ENCODE data around the gene BCAT1. TPM values are rescaled to one million over a fixed set of nuclear protein-coding genes. Genes with fewer than 3 reads are reported as not detected.
"Not testable (repeated sequence)": the region's sequence is repeated elsewhere in the genome, so short reads cannot be mapped to it uniquely, and the experiment has no call there.

BCAT1 gene
- total RNA-seq, 1 donor from 2014 or later, result 23.8 TPM

DNA sequence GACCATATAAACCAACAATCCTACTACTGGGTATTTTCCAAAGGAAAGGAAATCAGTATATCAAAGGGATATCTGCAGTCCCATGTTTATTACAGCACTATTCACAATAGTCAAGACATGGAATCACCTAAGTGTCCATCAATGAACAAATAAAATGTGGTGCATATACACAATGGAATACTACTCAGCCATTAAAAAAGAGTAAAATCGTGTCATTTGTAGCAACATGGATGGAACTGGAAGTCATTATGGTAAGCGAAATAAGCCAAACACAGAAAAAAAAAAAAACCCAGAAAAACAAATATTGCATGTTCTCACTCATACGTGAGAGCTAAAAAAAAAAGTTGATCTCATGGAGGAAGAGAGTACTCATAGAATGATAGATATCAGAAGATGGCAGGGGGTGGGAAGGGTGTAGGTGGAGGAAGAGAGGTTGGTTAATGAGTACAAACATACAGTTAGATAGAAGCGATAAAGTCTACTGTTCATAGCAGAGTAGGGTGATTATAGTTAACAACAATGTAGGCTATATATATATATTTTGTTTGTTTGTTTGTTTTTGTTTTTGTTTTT, 49.3 kb downstream of the BCAT1 start:
- DNase-seq, result no peak

DNA sequence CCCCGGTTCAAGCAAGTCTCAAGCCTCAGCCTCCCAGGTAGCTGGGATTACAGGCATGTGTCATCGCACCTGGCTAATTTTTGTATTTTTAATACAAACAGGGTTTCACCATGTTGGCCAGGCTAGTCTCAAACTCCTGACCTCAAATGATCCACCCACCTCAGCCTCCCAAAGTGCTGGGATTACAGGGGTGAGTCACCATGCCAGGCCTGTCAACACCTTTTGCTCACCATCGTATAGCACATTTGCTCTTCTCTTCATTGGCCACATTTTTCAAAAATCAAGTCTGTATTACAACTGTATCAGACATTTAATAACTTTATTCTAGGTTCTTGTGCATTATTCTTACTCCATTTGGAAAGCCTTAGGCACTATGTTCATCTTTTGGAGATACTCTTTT, 50.3 kb downstream of the BCAT1 start:
- no peak for DNase-seq

DNA sequence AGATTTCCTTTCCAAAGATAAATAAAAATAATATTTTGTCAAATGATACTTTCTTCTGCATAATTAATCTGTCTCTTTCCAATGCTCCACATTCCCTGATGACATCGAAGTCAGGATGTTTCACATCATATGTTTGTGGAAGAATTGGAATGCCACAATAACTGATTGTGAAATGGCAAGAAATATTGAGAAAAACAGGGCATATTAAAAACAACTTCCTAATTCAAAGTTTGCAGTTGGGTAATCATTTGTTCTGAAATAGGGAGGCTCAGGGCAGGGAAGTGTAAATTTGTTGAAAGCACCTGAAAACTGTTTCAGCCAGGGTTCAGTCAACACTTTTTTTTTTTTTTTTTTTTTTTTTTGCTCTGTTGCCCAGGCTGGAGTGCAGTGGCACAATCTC, 50.7 kb downstream of the BCAT1 start:
- no peak for DNase-seq

DNA sequence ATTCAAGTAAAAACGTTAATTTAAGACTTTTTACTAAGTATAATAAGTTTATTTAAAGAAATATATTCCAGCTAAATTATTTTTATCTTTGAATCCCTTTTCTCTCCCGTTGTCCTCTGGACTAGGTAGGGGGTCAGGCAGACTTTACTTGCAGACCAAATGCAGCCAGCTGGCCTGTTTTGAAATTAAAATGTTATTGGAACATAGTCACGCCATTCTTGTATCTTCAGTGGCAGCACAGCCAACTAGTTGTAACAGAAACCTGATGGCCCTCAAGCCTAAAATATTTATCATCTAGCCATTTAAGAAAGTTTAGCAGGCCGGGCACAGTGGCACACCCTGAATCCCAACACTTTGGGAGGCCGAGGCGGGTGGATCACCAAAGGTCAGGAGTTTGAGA, 52.7 kb downstream of the BCAT1 start:
- DNase-seq, result no peak

DNA sequence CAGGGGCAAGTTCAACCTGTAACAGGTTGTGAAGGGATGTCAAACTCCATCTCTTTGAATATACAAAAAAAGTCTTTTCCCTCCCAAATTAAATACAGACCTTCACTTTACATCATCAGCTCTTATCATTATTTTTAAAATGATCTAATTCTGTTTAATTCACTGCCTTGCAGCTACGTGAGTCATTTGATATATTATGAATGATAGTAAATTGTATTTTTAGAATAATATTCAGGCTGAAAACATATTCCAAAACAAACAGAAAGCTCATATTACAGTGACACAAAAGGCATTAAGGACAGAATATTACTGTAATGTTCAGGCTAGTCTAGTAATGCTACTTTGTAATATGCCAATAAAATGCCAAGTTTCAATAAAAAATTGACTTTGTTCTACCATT, 53.3 kb downstream of the BCAT1 start:
- no peak for DNase-seq

DNA sequence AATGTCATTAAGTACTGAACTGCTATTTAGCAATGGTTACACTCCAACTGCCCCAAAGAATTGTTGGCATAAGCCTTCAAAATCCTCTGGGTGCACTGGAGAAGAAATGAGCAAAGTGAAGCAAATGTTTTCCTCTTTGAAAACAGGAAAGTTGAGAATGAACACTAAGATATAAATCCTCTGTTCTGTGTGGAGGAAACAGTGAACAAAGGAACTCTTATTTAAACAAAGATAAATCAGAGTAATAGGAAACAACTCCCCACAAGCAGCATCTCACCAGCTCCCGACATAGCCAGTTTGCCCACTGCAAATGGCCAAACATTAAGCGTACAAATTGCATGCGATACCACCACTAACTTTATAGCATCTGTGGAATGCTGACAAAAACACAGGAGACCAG, 54.0 kb downstream of the BCAT1 start:
- no peak for DNase-seq

DNA sequence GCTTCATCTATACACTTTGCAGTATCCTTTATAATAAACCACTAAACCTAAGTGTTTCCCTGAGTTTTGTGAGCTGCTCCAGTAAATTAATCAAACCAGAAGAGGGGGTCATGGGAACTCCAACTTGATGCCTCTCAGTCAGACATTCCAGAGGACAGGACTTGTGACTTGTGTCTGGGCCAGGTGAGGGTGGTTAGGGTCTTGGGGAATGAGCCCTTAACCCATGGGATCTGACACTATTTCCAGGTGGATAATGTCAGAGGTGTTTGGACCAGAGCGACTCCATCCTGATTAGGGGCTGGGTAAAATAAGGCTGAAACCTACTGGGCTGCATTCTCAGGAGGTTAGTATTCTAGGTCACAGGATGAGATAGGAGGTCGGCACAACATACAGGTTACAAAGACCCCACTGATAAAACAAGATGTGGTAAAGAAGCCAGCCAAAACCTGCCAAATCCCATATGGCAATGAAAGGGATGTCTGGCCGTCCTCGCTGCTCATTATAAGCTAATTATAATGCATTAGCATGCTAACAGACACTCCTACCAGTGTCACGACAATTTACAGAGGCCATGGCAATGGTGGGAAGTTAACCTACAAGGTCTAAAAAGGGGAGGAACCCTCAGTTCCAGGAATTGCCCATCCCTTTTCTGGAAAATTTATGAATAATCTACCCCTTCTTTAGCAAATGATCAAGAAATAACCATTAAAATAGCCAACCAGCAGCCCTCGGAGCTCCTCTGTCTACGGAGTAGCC, 58.7 kb downstream of the BCAT1 start:
- DNase-seq, result no peak

DNA sequence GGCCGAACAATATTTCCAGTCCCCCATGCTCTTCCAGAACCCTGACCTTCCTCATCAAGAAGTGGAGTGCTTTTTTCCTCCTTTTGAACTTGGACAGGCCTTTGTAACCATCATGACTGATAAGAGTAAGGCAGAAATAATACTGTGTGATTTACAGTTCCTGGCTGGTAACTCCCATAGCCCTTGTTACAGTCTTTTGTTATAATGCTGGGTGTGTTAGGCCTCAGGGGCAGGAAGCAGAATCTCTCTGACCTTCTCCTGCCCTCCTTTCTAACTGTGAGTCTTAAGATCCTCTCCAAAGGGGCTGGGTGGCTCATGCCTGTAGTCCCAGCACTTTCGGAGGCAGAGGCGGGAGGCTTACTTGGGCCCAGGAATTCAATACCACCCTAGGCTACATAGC, 59.5 kb downstream of the BCAT1 start:
- no peak for DNase-seq

DNA sequence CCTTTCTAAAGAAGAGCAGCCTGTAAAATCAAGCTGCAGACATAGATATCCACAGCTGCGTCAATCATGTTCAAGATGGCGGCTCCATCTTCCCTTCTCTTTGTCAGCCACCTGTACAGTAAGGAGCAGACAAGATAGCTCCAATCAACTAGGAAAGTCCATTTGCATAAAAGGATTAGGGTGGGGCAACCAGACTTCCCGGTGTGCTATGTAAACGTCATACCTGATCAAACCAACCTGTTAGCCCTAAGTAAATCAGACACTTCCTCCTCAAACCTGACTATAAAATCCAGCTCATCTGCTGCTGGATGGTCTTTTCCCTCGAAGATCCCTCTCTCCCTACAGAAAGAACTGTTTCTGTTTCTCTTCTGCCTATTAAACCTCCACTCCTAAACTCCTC, 60.1 kb downstream of the BCAT1 start:
- no peak for DNase-seq

DNA sequence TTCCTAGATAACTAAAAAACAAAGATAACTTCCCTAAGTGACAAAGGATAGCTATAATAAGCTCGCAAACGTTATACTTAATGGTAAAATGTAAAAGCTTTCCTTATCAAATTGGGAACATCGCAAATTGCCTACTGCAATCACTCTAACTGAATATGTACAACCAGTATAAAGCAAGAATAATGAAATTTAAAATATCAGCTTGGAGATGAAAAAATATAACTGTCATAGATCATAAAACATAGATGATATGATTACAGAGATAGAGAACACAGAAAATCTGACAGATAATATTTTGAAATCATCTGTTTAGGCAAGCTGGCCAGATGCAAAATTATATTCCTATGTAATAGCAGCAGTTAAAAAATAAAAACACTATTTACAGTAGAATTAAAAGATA, 64.0 kb downstream of the BCAT1 start:
- no peak for DNase-seq

DNA sequence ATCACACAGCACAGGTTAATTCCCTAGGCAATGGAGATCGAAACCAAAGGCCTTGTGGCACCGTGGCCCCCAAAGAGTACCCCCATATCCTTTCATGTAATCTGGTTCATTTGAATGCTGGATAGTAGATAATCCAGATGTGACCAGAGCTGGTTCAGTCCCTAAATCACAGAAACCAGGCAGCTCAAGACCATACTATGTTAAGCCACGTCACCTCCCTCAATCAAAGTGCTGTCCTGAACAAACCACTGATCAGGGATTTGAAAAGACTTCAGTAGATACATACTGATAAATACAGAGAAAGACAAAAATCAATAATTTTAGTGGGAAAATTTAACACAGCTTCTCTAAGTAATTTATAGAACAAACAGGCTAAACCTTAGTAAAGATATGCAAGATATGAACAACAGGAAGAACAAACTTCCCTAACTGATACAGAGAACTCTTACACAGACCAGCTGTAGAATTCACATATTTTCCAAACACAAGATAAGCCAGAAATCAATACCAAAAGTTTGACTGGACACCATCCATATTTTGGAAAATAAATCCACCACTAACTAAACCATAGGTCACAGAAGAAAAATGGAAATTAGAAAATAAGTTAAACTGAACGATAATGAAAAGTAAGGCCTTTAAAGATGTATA, 67.1 kb downstream of the BCAT1 start:
- DNase-seq, result no peak

DNA sequence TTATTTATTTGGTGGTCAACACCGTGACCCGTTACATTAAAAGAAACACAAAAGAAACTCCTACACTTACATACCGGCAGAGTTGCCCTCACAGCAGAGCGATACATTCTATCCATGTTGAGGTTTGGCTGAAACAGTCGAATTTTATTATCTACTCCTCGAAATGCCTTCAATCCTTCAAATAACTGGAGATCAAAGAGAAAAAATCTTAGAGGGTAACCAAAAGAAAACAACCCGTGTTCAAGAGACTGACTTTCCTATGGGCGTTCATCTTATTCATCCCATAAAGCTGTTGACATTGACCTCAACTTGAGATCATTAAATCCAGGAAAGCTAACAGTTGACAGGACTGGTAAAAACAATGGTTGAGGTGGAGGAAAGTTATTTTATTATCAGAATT, 67.7 kb downstream of the BCAT1 start:
- DNase-seq, result no peak

DNA sequence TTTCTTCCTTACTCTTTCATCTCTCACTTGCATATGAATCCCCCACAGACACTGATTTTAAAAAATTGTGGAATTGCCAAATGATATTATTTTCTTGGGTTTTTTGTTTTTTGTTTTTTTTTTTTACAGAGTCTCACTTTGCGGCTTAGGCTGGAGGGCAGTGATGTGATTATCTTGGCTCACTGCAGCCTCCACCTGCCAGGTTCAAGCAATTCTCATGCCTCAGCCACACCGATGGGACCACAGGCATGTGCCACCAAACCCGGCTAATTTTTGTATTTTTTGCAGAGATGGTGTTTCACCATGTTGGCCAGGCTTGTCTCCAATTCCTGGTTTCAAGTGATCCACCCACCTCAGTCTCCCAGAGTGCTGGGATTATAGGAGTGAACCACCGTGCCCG, 68.2 kb downstream of the BCAT1 start:
- no peak for DNase-seq

DNA sequence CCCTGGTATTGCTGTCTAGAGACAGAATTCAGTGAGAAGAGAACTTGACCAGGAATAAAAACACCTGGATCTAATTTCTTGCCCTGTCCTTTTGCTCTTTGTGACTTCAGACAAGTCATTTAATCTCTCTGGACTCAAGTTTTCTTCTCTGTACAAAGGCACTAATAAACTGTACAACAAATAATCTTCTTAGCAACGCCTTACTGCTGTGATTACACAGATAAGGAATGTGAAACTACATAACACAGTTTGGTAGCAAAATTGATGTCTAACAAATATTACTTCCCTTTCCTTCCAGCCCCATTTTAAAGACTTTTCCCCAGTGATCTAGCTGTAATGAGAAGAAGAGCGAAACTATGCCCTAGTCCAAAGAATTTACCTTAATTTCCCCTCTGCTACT, 69.3 kb downstream of the BCAT1 start:
- DNase-seq, result no peak

DNA sequence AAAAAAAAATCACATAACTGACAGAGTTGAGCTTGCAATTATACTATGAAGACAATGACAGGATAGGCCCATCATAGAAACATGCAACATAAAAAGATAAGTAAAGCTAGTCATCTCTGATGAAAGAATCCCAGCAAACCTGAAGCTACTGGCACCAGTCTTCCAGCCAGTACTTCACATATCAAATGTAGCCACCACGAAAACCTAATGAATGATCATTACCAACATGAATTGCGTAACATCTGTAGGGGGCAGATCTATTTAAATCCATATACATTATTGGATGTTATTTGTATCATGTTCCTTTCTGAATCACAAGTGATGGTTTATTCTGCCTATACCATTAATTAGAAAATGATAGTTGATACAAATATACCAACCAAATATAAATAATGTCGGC, 73.9 kb downstream of the BCAT1 start:
- no peak for DNase-seq

DNA sequence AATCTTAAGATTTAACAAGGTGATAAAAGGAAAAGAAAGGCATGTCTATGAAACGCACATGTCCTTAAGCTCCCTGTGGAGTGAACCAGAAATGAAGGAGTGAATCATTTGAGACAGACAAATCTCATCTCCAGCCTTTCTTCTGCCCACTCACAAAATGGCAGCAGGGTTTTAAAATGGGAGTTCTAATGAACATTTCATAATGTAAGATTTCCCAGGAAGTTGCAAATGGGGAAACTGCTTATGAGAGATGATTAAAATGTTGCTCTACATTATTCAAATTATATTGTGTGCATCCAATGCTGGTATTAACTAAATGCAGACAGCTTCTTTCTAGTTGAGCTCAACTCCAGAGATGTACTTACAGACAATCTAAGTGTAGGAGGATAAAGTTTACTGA, 76.7 kb downstream of the BCAT1 start:
- no peak for DNase-seq

DNA sequence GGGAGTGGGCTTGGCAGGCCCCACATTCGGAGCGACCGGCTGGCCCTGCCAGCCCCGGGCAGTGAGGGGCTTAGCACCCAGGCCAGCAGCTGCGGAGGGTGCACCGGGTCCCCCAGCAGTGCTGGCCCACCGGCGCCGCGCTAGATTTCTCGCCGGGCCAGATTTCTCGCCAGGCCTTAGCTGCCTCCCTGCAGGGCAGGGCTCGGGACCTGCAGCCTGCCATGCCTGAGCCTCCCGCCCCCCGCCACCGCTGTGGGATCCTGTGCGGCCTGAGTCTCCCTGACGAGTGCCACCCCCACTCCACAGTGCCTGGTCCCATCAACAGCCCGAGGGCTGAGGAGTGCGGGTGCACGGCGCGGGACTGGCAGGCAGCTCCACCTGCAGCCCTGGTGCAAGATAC, 82.8 kb downstream of the BCAT1 start:
- not testable (repeated sequence) for DNase-seq

DNA sequence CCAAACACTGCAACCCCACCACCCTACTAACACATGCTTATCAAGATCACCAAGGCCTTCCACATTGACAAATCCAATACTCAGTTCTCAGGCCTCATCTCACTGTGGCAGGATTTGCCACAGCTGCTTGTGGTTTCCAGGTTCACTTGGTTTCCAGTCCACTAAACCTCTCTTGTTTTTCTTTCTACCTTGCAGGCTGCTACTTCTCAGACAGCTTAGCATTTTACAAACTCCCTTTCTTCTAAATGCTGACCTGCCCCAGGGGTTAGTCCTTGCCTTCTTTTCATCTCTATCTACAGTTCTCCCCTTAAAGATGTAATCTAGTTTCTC, 84.1 kb downstream of the BCAT1 start:
- no peak for DNase-seq

DNA sequence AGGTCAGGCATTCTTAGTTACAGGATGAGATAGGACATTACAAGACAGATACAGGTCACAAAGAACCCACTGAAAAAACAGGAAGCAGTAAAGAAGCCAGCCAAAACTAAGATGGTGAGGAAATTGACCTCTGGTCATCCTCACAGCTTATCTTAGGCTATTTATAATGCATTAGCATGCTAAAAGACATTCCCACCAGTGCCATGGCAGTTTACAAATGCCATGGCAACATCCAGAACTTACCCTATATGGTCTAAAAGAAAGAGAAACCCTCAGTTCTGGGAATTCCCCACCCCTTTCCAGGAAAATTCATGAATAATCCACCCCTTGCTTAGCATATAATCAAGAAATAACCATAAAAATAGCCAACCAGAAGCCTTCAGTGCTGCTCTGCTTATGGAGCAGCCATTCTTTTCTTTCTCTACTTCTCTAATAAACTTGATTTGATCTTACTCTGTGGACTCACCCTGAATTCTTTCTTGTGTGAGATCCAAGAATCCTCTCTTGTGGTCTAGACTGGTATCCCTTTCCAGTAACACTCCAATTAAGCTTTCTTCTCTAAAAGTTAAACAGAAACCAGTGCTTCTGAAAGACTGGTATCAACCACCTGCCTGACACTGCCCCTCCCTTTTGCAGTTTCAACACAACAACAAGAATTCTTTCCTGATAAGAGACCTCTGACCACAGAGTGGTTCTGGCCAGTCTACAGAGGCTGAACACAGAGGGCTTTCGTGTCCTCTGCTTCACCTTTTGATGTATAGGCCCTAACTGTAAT, 86.9 kb downstream of the BCAT1 start:
- DNase-seq, result no peak

DNA sequence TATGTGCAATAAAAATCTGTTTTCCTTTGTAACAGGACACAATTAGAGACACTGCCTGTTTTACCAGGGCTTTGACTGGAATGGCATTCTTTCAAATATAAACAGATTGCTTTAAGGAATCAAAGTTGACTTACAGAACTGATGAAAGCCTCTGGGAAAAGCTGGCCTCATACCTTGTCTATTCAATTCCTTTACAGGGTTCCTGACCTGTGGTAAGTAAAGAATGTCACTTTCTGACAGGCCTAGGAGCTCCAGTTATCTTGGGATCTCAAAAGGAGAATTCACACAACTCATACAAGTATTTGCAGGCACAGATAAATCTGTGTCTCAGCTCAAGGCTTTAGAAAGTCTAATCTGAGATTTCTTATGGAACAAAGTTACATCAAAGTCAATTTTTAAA, 88.4 kb downstream of the BCAT1 start:
- DNase-seq, result no peak

DNA sequence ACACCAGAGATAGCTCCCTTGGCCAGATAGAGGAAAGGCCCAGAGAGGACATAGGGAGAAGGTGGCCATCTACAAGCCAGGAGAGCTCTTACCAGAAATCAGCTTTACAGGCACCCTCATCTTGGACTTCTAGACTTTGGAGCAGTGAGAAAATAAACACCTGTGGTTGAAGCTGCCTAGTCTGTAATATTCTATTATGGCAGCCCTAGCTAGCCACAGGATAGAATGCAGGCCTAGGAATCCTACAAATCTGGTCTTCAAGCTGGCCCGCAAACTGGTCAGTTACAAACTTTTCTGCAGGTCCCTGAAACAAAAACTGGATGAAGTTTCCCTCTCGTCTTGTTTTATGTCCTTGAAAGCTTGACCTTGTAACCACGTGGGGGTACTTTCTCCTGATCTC, 92.4 kb downstream of the BCAT1 start:
- no peak for DNase-seq

DNA sequence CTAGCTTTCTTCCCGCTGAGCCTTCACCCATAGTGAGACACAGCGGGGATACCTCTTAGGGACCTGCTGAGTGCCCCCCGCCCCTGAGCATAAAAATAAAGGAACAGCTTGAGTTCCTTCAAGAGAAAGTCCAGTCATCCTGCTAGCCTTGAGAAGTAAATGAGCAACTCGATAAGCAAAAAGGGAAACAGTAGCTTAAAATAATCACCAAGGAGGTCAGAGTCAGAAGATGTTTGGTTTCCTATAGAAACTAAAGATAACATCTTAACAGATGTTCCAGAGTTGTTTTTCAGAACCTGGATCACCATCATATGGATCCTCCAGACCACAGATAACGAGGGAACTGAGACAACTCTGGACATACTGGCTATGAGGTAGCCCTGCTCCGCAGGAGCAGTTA, 94.0 kb downstream of the BCAT1 start:
- DNase-seq, result no peak

DNA sequence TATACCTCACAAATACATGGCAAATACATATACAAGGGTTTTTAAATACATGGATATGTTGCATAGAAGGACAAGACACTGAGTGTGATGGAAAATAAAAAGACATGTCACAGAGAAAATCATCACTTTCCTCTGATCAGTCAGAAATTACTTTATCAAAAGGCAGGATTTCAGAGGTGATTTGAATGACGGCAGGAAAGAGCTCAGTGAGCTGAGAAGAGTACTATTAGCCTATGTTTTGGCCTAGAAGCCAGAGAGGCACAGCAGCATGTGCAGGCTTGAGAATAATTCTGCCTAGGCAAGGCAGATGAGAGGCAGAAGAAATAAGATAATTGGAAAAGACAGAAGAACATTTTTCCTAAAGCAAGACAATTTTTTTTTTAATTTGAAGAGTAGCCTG, 94.9 kb downstream of the BCAT1 start:
- no peak for DNase-seq

Measured in skin of body (tissue), 2 donors.